Measurements from ENCODE around the gene SEC63. TPM values are rescaled to one million over a fixed set of nuclear protein-coding genes. Genes with fewer than 3 reads are reported as not detected.
"Not testable (repeated sequence)": the region's sequence is repeated elsewhere in the genome, so short reads cannot be mapped to it uniquely, and the experiment has no call there.

The SEC63 gene
- total RNA-seq, 4 donors from 2014 or later: 10.1 to 23.1 (median 11.2) TPM

- no peak for TF ChIP-seq CTCF (IDR thresholded peaks at IDR 0.05 in 4 of 5, conservative IDR thresholded peaks at IDR 0.05 in 1 of 5)
- TF ChIP-seq POLR2A (IDR thresholded peaks at IDR 0.05): no peak
- Histone ChIP-seq H3K27ac (no peak overlapping the region), H3K36me3 (no peaks in the 10 kb centered on the region), H3K9me3 (no peaks in the 10 kb centered on the region), H3K27me3 (no peaks in the 10 kb centered on the region), H3K4me3 (no peak overlapping the region), H3K4me1 (no peaks in the 10 kb centered on the region)
- in situ Hi-C loops (cut with MboI; ENCODE audit: low sequenced_read_pairs in 4 of 4) (loop anchor here in 2 of 4 donors (25.0 kb wide), 2 partner anchors 488 to 513 kb away; no protein-coding TSS in a partner anchor), intact Hi-C loops (cut with DNase I; ENCODE audit: low total_unique reads) (no loop called here)
- ATAC-seq (no peak), DNase-seq (no peak)
These were observed 41.3 kb upstream of the SEC63 start for GRCh38 chr6:107999341-107999740.

DNA sequence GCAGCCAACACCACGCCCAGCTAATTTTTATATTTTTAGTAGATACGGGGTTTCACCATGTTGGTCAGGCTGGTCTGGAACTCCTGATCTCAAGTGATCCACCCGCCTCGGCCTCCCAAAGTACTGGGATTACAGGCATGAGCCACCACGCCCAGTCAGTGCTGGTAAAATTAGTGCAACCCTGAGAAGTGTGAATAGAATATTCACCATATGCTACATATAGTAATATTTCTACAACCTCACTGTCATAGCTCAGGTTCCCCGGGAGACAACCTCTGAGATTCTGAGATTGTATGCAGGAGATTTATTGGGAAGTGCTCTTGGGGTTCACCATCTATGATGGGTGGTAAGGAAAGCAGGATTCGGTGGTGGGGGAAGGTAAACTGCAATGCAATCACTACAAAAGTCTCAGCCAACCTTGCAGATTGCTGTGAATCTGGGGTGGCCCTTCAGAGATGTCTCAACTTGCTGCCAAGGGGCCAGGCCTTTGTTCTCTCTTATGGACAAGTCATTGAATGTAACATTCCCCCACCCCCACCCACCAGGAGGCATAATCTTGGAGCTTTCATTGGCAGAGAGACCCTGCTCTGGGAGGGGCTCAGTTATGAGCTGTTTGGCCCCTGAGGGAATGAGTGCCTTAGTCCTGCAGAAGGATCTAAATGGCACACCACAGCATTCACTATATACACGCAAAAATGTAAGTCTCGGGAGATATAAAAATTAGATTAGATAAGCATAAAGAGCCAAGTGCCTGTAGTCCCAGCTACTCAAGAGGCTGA lies 34.0 kb upstream of the SEC63 start:
- no peaks in the 10 kb centered on the region for H3K9me3 ChIP-seq
- H3K4me3 ChIP-seq: no peak overlapping the region
- DNase-seq: no peak

DNA sequence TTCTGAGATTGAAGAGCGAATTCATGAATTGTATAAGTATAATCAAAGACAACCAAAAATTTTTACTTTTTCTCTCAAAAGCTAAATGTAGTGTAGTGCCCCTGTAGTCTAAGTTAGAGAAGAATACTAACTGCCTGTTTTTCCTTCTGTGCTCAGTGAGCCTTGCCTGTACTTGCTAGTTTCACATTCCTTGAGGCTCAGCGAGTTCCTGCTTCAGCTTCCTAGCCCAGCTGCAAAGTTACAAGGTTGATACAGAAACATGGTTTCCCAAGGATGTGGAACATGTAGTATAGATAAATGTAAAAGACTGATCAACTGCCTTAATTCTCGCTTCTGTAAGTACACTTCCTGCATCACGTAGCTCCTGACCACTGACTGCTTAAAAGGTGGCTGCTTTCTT lies 33.1 kb upstream of the SEC63 start:
- Histone ChIP-seq H3K27ac (no peak overlapping the region), H3K27me3 (no peaks in the 10 kb centered on the region), H3K4me1 (no peaks in the 10 kb centered on the region), H3K36me3 (no peaks in the 10 kb centered on the region), H3K9me3 (no peaks in the 10 kb centered on the region), H3K4me3 (no peak overlapping the region)
- TF ChIP-seq POLR2A (IDR thresholded peaks at IDR 0.05): no peak
- TF ChIP-seq CTCF (IDR thresholded peaks at IDR 0.05 in 4 of 5, conservative IDR thresholded peaks at IDR 0.05 in 1 of 5): no peak
- in situ Hi-C loops (cut with MboI; ENCODE audit: low sequenced_read_pairs in 4 of 4) (loop anchor here in 2 of 4 donors (25.0 kb wide), 2 partner anchors 496 to 521 kb away; no protein-coding TSS in a partner anchor), intact Hi-C loops (cut with DNase I; ENCODE audit: low total_unique reads) (no loop called here)
- no peak for DNase-seq
- no peak for ATAC-seq

More for the DNA sequence above, 34.0 kb upstream of the SEC63 start:
- TF ChIP-seq POLR2A (IDR thresholded peaks at IDR 0.05) (no peak), CTCF (IDR thresholded peaks at IDR 0.05 in 4 of 5, conservative IDR thresholded peaks at IDR 0.05 in 1 of 5) (no peak)
- intact Hi-C loops (cut with DNase I; ENCODE audit: low total_unique reads) (no loop called here), in situ Hi-C loops (cut with MboI; ENCODE audit: low sequenced_read_pairs in 4 of 4) (loop anchor here in 2 of 4 donors (25.0 kb wide), 2 partner anchors 495 to 520 kb away; no protein-coding TSS in a partner anchor)
- Histone ChIP-seq H3K4me1 (no peaks in the 10 kb centered on the region), H3K27me3 (no peaks in the 10 kb centered on the region), H3K36me3 (no peaks in the 10 kb centered on the region), H3K27ac (no peak overlapping the region)
- no peak for ATAC-seq

DNA sequence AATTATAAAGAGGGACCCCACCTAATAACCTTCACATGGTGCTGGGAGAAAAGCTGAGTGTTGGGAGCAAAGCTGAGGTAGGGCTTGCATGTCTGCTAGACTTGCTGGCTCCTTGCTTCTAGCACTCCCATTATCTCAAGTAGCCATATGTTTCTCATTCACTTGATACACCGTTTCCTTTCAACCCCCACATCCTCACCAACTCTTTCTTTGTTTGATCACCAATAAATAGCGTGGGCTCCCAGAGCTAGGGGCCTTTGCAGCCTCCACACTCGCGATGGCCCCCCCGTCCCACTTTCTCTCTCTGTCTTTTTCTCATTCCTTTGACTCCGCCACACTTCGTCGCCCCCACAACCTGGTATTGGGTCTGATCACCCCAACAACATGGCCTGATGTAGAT lies 32.6 kb upstream of the SEC63 start:
- H3K36me3 ChIP-seq; DNase-seq; ATAC-seq; intact Hi-C loops (cut with DNase I; ENCODE audit: low total_unique reads); H3K4me3 ChIP-seq; H3K4me1 ChIP-seq; H3K9me3 ChIP-seq; H3K27ac ChIP-seq; H3K27me3 ChIP-seq: not testable (repeated sequence)
- in situ Hi-C loops (cut with MboI; ENCODE audit: low sequenced_read_pairs in 4 of 4): loop anchor here in 2 of 4 donors (25.0 kb wide), 2 partner anchors 497 to 522 kb away; no protein-coding TSS in a partner anchor

Measured in gastrocnemius medialis (tissue), 4 donors.